ENCODE measurements around the gene CD14.

GRCh38 chr5:140633021-140633471 is at the start of gene CD14:
- TF ChIP-seq EZH2 (IDR thresholded peaks at IDR 0.05) (no peak), POLR2AphosphoS5 (IDR thresholded peaks at IDR 0.05; ENCODE audit: borderline replicate concordance, low read depth, low read length) (no peak)

All from SK-N-MC (cell line).